Esophagus muscularis mucosa (tissue), 4 donors: ENCODE measurements around the gene TRMT1L. TPM values are rescaled to one million over a fixed set of nuclear protein-coding genes. Genes with fewer than 3 reads are reported as not detected.

Experiments
- DNase-seq: peaks from one replicate; pipeline ENCODE4 v3.0.0-alpha.2; 2017; ENCODE audit errors: extremely low spot score
- H3K27ac ChIP-seq, 4 donors: fragments of 200-600 bp; sonication (generic); replicated peaks in 1 of 4; 1 replicate in 3 of 4; 2 replicates in 1 of 4; pipeline ENCODE4 v1.5.1; 2016 to 2019; ENCODE audit warnings: mild to moderate bottlenecking in 1 of 4
- H3K27me3 ChIP-seq, 4 donors: fragments of 200-600 bp; sonication (generic); one replicate each; pipeline versions ENCODE4 v1.5.1 to v1.6.0; 2016 to 2019
- H3K36me3 ChIP-seq, 4 donors: fragments of 200-600 bp; sonication (generic); one replicate each; pipeline ENCODE4 v1.5.1; 2016 to 2019
- H3K4me1 ChIP-seq, 4 donors: fragments of 200-600 bp; sonication (generic); one replicate each; pipeline ENCODE4 v1.5.1; 2016 to 2019
- H3K4me3 ChIP-seq, 4 donors: fragments of 200-600 bp; sonication (generic); 1 replicate in 2 of 4; 2 replicates in 2 of 4; pipeline ENCODE4 v1.5.1; 2016 to 2019; ENCODE audit warnings: mild to moderate bottlenecking in 4 of 4, moderate library complexity in 1 of 4
- H3K9me3 ChIP-seq, 4 donors: fragments of 200-600 bp; sonication (generic); 1 replicate in 3 of 4; 2 replicates in 1 of 4; pipeline ENCODE4 v1.5.1; 2016 to 2019
- EP300 ChIP-seq: sonication (generic); formaldehyde crosslinking; IDR thresholded peaks from one replicate; pipeline ENCODE4 v1.6.1; 2017; ENCODE audit warnings: antibody characterized with exemption
- POLR2A ChIP-seq: fragments of 450-650 bp; IDR thresholded peaks from one replicate; pipeline ENCODE4 v1.6.1; 2017; ENCODE audit warnings: antibody characterized with exemption, moderate library complexity, mild to moderate bottlenecking, low read depth
- POLR2AphosphoS5 ChIP-seq, 2 donors: sonication (generic); formaldehyde crosslinking; IDR thresholded peaks; one replicate each; pipeline ENCODE4 v1.6.1; 2017; ENCODE audit warnings: antibody characterized with exemption in 2 of 2
- WGBS: methylation state at CpG from one replicate; pipeline ENCODE4 v1.1.5; 2018; 5-methylcytosine and 5-hydroxymethylcytosine counted together
- intact Hi-C: fragments of 100-400 bp; cut with DNase I; formaldehyde crosslinking; loops from one replicate; pipeline ENCODE4 v1.15.1; 2023
- total RNA-seq, 4 donors: library from RNA; depleted of rRNA; stranded (reverse); fragments of >200 nt; gene quantifications; one replicate each; pipeline versions ENCODE4 v1.1.0 to v1.2.1, GENCODE V29; 2016
- TF ChIP-seq, protein P1 (sequence below), 3 experiments: fragments of 200-600 bp in 2 of 3; fragments of 450-650 bp in 1 of 3; sonication (generic) in 2 of 3; IDR thresholded peaks; one replicate each; pipeline ENCODE4 v1.5.1; 2017 to 2019; ENCODE audit warnings: antibody characterized with exemption in 3 of 3, mild to moderate bottlenecking in 2 of 3, moderate library complexity in 1 of 3

The TRMT1L gene
- total RNA-seq, 4 donors from 2014 or later = 11.9 to 16.6 (median 15.3) TPM

DNA sequence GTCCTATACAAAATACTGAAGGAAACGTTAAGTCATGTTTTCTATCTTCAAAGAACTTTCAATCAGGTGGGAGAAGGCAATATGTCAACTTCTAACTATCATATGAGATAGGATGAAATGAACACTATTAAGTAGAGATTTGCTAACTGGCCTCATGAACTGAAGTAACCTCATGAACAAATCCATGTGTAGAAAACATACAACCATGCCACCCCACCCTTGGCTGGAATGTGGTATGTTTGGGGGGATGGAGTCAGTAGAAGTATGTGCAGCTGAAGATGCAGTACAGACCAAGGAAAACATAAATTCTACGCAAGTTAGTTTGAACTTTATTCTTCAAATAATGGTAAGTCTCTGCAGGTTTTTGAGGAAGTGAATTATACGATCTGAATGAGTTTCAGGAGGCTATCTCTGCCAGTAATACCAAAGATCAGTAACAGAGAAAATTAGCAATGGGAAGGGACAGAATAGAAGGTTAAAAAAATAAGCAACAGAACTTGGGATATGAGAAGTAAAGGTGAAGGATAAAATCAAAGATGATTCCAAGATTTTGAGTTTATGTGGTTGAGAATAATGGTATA, 4.5 kb downstream of the TRMT1L start:
- Histone ChIP-seq H3K4me1 (peaks cover 14 to 34% (median 27%) of the 10 kb centered on the region in 4 donors), H3K27ac (no peak overlapping the region), H3K9me3 (no peaks in the 10 kb centered on the region), H3K36me3 (peaks cover 0 to 35% (median 31%) of the 10 kb centered on the region in 4 donors), H3K4me3 (no peak overlapping the region), H3K27me3 (no peaks in the 10 kb centered on the region)
- intact Hi-C loops = loop anchor here (10.0 kb wide), 1 partner anchor 163 kb away; the partner anchor contains the start of gene IVNS1ABP
- TF ChIP-seq POLR2A (no peak), EP300 (no peak), POLR2AphosphoS5 (IDR thresholded peaks at IDR 0.05) (no peak)
- TF ChIP-seq, protein P1, sequence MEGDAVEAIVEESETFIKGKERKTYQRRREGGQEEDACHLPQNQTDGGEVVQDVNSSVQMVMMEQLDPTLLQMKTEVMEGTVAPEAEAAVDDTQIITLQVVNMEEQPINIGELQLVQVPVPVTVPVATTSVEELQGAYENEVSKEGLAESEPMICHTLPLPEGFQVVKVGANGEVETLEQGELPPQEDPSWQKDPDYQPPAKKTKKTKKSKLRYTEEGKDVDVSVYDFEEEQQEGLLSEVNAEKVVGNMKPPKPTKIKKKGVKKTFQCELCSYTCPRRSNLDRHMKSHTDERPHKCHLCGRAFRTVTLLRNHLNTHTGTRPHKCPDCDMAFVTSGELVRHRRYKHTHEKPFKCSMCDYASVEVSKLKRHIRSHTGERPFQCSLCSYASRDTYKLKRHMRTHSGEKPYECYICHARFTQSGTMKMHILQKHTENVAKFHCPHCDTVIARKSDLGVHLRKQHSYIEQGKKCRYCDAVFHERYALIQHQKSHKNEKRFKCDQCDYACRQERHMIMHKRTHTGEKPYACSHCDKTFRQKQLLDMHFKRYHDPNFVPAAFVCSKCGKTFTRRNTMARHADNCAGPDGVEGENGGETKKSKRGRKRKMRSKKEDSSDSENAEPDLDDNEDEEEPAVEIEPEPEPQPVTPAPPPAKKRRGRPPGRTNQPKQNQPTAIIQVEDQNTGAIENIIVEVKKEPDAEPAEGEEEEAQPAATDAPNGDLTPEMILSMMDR (IDR thresholded peaks at IDR 0.05) = no peak
- no peak for DNase-seq
- WGBS = 84% methylated on average over 3 of the region's 3 CpGs

DNA sequence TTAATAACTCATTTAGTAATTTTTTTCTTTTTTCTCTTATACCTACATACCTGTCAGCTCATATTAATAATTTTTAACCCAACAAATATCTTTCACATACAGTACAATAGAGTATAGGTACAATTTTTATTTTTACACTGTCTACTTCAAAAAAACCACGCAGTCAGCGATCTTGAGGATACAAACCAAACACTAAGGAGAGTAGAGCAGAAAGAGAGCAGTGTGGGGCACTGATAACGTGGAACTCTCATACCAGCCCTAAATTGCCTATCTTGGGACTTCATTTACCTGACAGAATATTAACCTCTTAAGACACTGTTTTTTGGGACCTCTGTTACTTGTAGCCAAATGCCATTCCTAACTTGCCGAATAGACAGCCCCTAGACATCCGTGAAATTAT, 5.5 kb downstream of the TRMT1L start:
- peaks cover 0 to 46% (median 37%) of the 10 kb centered on the region in 4 donors for H3K36me3 ChIP-seq
- TF ChIP-seq EP300 = no peak
- TF ChIP-seq, protein P1 (IDR thresholded peaks at IDR 0.05) = no peak
- TF ChIP-seq POLR2AphosphoS5 (IDR thresholded peaks at IDR 0.05) = no peak
- TF ChIP-seq POLR2A = no peak
- intact Hi-C loops = loop anchor here (10.0 kb wide), 1 partner anchor 164 kb away; the partner anchor contains the start of gene IVNS1ABP

DNA sequence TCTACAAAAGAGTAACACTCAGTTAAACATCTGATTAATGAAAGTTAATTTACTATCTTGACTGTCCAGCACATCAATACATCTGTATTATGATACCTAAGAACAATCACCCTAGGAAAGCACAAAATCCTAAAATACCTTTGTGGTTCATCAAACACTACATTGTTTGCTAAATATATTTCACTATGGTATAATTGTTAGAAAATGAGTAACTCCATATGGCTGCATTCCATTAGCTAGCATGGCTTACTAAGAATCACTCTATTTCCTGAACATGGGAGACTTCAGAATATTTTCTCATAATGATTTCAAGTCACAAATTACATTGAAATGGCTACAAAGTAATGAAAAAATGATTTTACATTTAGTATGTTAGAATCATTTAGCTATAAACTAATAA, 12.5 kb downstream of the TRMT1L start:
- Histone ChIP-seq H3K27me3 (no peaks in the 10 kb centered on the region), H3K36me3 (peaks cover 2 to 89% (median 49%) of the 10 kb centered on the region in 4 donors), H3K4me1 (no peaks in the 10 kb centered on the region), H3K4me3 (no peak overlapping the region), H3K9me3 (no peaks in the 10 kb centered on the region), H3K27ac (no peak overlapping the region)
- intact Hi-C loops = no loop called here
- DNase-seq = no peak
- TF ChIP-seq EP300 = no peak
- TF ChIP-seq, protein P1 (IDR thresholded peaks at IDR 0.05) = no peak
- TF ChIP-seq POLR2A = no peak
- TF ChIP-seq POLR2AphosphoS5 (IDR thresholded peaks at IDR 0.05) = no peak

More for the DNA sequence above, 5.5 kb downstream of the TRMT1L start:
- DNase-seq = no peak
- Histone ChIP-seq H3K4me1 (peaks cover 14 to 33% (median 27%) of the 10 kb centered on the region in 4 donors), H3K27me3 (no peaks in the 10 kb centered on the region), H3K4me3 (no peak overlapping the region), H3K27ac (no peak overlapping the region), H3K9me3 (no peaks in the 10 kb centered on the region)
- WGBS = 94% methylated on average over 5 of the region's 5 CpGs

DNA sequence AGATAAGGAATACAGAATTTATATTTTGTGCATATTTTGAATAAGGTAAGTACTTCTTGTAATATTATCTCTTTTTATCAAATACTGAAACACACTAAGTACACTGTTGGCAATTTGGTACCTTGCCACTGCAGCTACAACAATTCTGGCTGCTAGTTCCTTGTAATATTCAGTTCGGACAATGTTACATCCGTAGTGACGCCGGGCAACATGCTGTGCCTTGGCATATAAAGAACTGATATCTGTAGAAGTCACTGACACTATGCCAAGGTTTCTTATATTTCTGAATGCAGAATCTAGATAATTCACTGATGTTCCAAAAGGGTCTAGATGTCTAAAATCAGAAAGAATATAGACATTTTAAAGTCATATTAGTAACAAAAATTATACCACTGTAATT, 17.5 kb downstream of the TRMT1L start:
- no peak for TF ChIP-seq POLR2AphosphoS5 (IDR thresholded peaks at IDR 0.05)
- TF ChIP-seq POLR2A = no peak
- TF ChIP-seq, protein P1 (IDR thresholded peaks at IDR 0.05) = no peak
- no peak for TF ChIP-seq EP300
- DNase-seq = no peak
- Histone ChIP-seq H3K4me1 (no peaks in the 10 kb centered on the region), H3K4me3 (no peak overlapping the region), H3K36me3 (peaks cover 18 to 87% (median 51%) of the 10 kb centered on the region in 4 donors), H3K27me3 (no peaks in the 10 kb centered on the region), H3K9me3 (no peaks in the 10 kb centered on the region), H3K27ac (no peak overlapping the region)
- 95% methylated on average over 4 of the region's 4 CpGs for WGBS
- intact Hi-C loops = no loop called here
